ACC112 (cell line): ENCODE measurements around the gene RNF38.
"Not testable (repeated sequence)": the region's sequence is repeated elsewhere in the genome, so short reads cannot be mapped to it uniquely, and the experiment has no call there.

Experiments
- H2AFZ ChIP-seq: fragments of 200-600 bp; sonication (generic); one replicate; pipeline ENCODE4 v1.6.0; 2017; ENCODE audit warnings: antibody characterized with exemption, low read length; ENCODE audit not compliant: unreplicated experiment
- H3K27ac ChIP-seq: fragments of 200-600 bp; sonication (generic); 2 replicates; pipeline ENCODE4 v1.5.1; 2014; ENCODE audit warnings: low read depth, mild to moderate bottlenecking, antibody characterized with exemption, low read length, moderate library complexity
- H3K27me3 ChIP-seq: fragments of 200-600 bp; sonication (generic); 2 replicates; pipeline ENCODE4 v1.6.1; 2014; ENCODE audit warnings: mild to moderate bottlenecking, antibody characterized with exemption, low read length, moderate library complexity, mixed read lengths; ENCODE audit not compliant: insufficient read depth
- H3K36me3 ChIP-seq: fragments of 200-600 bp; sonication (generic); 2 replicates; pipeline ENCODE4 v1.6.1; 2016; ENCODE audit warnings: mild to moderate bottlenecking, antibody characterized with exemption, low read length, moderate library complexity, mixed read lengths; ENCODE audit not compliant: insufficient read depth
- H3K4me1 ChIP-seq: fragments of 200-600 bp; sonication (generic); one replicate; pipeline ENCODE4 v1.6.1; 2016; ENCODE audit warnings: low read length, mixed read lengths; ENCODE audit not compliant: insufficient read depth, unreplicated experiment, control insufficient read depth
- H3K4me3 ChIP-seq: fragments of 200-600 bp; sonication (generic); 2 replicates; pipeline ENCODE4 v1.5.1; 2014; ENCODE audit warnings: mild to moderate bottlenecking, low read depth, low read length
- H3K79me2 ChIP-seq: fragments of 200-600 bp; sonication (generic); one replicate; pipeline ENCODE4 v1.6.0; 2016; ENCODE audit warnings: low read length; ENCODE audit not compliant: control insufficient read depth, unreplicated experiment, insufficient read depth

The RNF38 gene

GRCh38 chr9:36436909-36437308, 36.8 kb upstream of the RNF38 start:
- H3K27ac ChIP-seq, result no peak overlapping the region
- no peak overlapping the region for H2AFZ ChIP-seq
- H3K27me3 ChIP-seq, result no peaks in the 10 kb centered on the region
- peaks cover 14% of the 10 kb centered on the region for H3K79me2 ChIP-seq
- H3K4me1 ChIP-seq, result peaks cover under 1% of the 10 kb centered on the region
- H3K4me3 ChIP-seq, result no peak overlapping the region
- no peaks in the 10 kb centered on the region for H3K36me3 ChIP-seq

DNA sequence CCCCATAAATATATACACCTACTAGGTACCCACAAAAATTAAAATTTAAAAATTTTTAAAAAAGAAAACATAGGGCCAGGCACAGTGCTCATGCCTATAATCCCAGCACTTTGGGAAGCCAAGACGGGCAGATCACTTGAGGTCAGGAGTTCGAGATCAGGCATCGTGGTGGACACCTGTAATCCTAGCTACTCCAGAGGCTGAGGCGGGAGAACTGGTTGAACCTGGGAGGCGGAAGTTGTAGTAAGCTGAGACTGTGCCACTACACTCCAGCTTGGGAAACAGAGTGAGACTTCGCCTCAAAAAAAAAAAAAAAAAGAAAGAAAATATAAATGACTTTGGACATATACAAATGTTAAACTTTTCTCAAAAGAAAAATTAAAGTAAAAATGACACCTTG, 33.3 kb upstream of the RNF38 start:
- Histone ChIP-seq H3K27me3 (no peaks in the 10 kb centered on the region), H3K79me2 (peaks cover 13% of the 10 kb centered on the region), H2AFZ (no peak overlapping the region), H3K4me3 (no peak overlapping the region), H3K27ac (no peak overlapping the region), H3K4me1 (no peaks in the 10 kb centered on the region), H3K36me3 (0 out of 2 replicates have a peak, but pooled peaks cover 3% of the 10 kb centered on the region)

DNA sequence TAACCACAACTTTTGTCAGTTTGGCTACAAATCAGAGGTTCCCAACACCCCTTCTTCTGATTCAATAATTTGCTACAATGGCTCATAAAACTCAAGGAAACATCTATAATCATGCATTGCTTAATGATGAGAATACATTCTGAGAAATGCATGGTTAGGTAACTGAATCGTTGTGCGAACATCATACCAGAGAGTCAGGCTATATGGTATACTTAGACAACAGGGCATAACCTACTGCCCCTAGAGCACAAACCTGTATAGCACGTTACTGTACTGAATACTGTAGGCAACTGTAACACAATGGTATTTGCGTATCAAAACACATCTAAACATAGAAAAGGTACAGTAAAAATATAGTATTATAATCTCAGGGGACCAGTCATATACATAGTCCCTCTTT, 31.0 kb upstream of the RNF38 start:
- Histone ChIP-seq H3K79me2 (peaks cover 10% of the 10 kb centered on the region), H3K36me3 (0 out of 2 replicates have a peak, but pooled peaks cover 5% of the 10 kb centered on the region), H2AFZ (no peak overlapping the region), H3K4me1 (no peaks in the 10 kb centered on the region), H3K27me3 (no peaks in the 10 kb centered on the region), H3K4me3 (no peak overlapping the region), H3K27ac (no peak overlapping the region)

GRCh38 chr9:36426945-36427344, 26.9 kb upstream of the RNF38 start:
- Histone ChIP-seq H3K79me2 (peaks cover 18% of the 10 kb centered on the region), H3K27ac (no peak overlapping the region), H3K4me3 (no peak overlapping the region), H2AFZ (no peak overlapping the region), H3K4me1 (no peaks in the 10 kb centered on the region), H3K36me3 (peaks cover 9% of the 10 kb centered on the region; the same call in 1 of the 2 replicates), H3K27me3 (no peaks in the 10 kb centered on the region)

DNA sequence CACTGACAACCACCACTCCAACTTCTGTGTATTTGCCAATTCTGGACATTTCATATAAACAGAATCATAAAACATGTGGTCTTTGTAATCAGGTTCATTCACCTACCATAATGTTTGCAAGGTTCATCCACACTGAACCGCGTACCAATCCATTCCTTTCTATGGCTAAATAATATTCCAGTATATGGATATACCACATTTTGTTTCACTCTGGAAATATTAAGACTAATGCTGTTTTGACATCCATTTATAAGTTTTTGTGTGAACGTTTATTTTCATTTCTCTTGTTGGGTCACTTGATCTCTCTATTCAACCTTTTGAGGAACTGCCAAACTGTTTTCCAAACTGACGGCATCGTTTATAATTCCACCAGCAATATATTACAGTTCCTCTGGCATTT, 26.3 kb upstream of the RNF38 start:
- Histone ChIP-seq H2AFZ (no peak overlapping the region), H3K4me1 (no peaks in the 10 kb centered on the region), H3K27me3 (no peaks in the 10 kb centered on the region), H3K4me3 (no peak overlapping the region), H3K79me2 (peaks cover 14% of the 10 kb centered on the region), H3K27ac (no peak overlapping the region), H3K36me3 (peaks cover 9% of the 10 kb centered on the region; the same call in 1 of the 2 replicates)

DNA sequence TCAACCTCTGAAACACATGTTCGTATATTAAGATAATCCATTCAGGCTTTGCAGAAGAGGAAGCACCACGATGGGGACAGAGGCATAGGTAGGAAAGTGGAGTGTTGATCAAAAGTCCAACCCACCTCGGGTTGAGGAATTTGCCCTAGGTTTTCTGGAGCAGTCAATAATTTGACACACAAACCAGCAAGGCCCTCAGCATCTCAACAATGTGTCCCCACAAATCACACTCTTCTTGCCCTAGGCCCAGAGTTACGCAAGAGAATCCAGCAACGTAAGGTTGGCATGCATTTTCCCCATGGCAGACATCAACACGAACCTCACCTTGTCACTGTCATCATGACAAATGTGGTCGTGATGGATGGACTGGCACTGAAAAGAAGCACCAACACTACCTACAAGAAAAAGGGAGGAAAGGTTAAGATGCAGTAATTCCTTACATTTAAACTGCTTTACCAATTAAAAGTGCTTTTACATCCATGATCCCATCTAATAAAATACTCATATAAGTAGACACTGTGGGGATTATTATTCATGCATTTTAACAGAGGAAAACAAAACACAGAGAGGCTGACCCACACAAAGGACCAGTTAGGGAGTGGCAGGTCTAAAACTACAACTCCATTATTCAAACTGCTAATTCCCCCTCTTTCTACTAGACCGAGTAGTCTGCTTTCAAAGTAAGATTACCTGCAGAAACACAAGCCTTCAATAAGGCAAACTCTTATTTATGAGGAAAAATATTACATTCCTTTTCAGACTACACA, 24.4 kb upstream of the RNF38 start:
- Histone ChIP-seq H3K27me3 (no peaks in the 10 kb centered on the region), H3K36me3 (peaks cover 9% of the 10 kb centered on the region; the same call in 1 of the 2 replicates), H3K27ac (no peak overlapping the region), H3K4me3 (no peak overlapping the region), H3K79me2 (peaks cover 14% of the 10 kb centered on the region), H3K4me1 (peaks cover 7% of the 10 kb centered on the region), H2AFZ (no peak overlapping the region)

DNA sequence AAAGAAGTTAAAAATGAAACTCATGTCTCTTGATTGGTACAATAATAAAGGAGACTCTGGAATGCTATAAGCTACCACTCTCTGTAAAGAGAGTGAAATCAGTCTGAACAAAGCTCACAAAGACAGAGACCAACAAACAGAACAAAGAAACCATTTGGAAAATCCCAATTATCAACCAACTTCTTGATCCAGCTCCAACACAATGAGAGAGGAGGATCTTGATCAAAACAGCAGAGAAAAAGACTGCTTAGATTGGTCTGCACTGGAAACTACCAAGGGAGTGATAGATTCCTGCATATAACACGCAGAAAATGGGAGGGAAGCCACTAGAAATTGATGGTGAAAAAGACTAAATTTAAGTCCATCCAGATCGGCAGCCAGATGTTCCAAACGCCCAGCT, 23.1 kb upstream of the RNF38 start:
- H2AFZ ChIP-seq, result no peak overlapping the region
- H3K4me3 ChIP-seq, result no peak overlapping the region
- H3K27me3 ChIP-seq, result no peaks in the 10 kb centered on the region
- H3K36me3 ChIP-seq, result peaks cover 7% of the 10 kb centered on the region; the same call in 1 of the 2 replicates
- peaks cover 14% of the 10 kb centered on the region for H3K4me1 ChIP-seq
- H3K27ac ChIP-seq, result no peak overlapping the region
- peaks cover 14% of the 10 kb centered on the region for H3K79me2 ChIP-seq

DNA sequence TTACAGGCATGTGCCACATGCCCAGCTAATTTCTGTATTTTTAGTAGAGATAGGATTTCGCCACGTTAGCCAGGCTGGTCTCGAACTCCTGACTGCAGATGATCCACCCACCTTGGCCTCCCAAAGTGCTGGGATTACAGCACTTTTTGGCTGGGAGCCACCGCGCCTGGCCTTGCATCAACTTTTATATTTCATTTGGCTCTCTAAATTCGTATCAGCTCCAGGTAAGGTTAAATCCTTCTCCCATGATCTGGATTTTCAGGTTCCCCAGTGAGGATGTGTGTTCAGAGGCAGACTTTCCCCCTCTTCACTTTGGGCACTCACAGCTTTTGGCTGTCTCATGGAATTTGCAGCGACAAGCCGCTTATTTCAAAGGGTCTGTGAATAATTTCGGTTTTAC, 16.8 kb upstream of the RNF38 start:
- Histone ChIP-seq H3K79me2 (no peaks in the 10 kb centered on the region), H3K4me1 (peaks cover 14% of the 10 kb centered on the region), H3K27me3 (no peaks in the 10 kb centered on the region), H3K27ac (no peak overlapping the region), H3K36me3 (no peaks in the 10 kb centered on the region), H3K4me3 (no peak overlapping the region), H2AFZ (no peak overlapping the region)

DNA sequence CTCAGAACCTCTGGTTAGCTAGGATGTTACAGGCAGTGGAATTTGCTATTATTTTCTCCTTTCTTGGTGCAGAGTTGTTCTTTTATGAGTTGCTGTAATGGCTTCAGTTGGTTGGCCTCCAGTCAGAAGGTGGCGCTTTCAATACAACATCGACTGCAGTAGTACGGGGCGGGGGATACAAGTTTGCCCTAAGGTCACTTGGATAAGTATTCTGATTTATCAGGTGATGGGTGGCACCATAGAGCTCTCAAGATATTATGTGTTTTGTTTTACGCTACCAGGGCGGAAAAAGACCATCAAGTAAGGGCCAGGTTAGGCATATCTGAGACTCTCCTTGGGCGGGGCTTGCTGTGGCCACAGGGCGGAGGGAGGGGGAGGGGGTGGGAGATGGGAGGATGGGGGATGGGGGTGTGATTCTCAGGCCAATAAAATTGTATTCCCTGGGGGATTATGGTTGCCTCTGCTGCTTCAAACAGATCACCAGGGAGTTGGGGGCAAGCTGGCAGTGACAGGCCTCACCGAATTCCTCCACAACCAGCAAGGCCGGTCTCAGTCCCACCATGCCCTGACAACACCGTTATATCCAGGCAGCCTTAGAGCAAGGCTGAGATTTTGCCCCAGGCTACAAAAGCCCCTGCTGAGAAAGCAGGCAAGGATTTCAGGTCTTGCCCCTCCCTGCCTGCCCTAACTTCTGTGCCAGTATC, 15.9 kb upstream of the RNF38 start:
- H3K27ac ChIP-seq, result no peak overlapping the region
- no peak overlapping the region for H3K4me3 ChIP-seq
- H3K4me1 ChIP-seq, result peaks cover 14% of the 10 kb centered on the region
- H3K36me3 ChIP-seq, result no peaks in the 10 kb centered on the region
- H3K79me2 ChIP-seq, result peaks cover 2% of the 10 kb centered on the region
- H3K27me3 ChIP-seq, result no peaks in the 10 kb centered on the region
- no peak overlapping the region for H2AFZ ChIP-seq

DNA sequence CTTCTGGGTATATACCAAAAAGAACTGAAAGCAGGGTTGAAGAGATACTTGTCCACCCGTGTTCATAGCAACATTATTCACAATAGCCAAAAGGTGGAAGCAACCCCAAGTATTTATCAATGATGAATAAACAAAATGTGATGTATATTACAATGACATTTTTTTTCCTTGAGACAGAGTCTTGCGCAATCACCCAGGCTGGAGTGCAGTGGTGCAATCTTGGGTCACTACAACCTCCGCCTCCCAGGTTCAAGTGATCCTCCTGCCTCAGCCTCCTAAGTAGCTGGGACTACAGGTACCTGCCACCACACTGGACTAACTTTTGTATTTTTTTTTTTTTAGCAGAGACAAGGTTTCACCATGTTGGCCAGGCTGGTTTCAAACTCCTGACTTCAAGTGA, 11.3 kb upstream of the RNF38 start:
- H3K36me3 ChIP-seq, H3K27me3 ChIP-seq, H3K27ac ChIP-seq, H3K4me1 ChIP-seq, H3K4me3 ChIP-seq, H2AFZ ChIP-seq: not testable (repeated sequence)
- peaks cover 14% of the 10 kb centered on the region for H3K79me2 ChIP-seq

DNA sequence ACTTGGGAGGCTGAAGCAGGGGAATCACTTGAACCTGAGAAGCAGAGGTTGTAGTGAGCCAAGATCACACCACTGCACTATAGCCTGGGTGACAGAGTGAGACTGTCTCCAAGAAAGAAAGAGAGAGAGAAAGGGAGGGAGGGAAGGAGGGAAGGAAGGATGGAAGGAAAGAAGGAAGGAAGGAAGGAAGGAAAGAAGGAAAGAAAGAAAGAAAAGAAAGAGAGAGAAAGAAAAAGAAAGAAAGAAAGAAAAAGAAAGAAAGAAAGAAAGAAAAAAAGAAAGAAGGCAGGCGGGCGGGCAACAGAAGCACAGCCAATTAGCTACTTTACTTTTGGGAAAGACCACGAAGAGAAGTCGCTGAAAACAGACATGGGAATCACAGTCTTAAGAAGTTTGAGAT, 9.0 kb upstream of the RNF38 start:
- not testable (repeated sequence) for H3K27ac ChIP-seq, H2AFZ ChIP-seq, H3K36me3 ChIP-seq, H3K27me3 ChIP-seq, H3K4me3 ChIP-seq, H3K4me1 ChIP-seq
- peaks cover 20% of the 10 kb centered on the region for H3K79me2 ChIP-seq
